Liver (tissue), 9 donors: Measurements from ENCODE around the gene ZNF879. TPM values are rescaled to one million over a fixed set of nuclear protein-coding genes. Genes with fewer than 3 reads are reported as not detected.

Source experiments
- DNase-seq: peaks from one replicate; pipeline ENCODE4 v3.0.0-alpha.2; 2017; ENCODE audit warnings: low spot score
- H3K27ac ChIP-seq, 2 donors: one replicate each; pipeline ENCODE4 v1.7.0; 2013; ENCODE audit warnings: inconsistent platforms in 2 of 2, low read length in 2 of 2, control low read depth in 1 of 2, low read depth in 1 of 2, mild to moderate bottlenecking in 1 of 2
- H3K27me3 ChIP-seq, 4 donors: one replicate each; pipeline versions ENCODE4 v1.6.1 to v1.7.0; 2013; ENCODE audit warnings: low read length in 3 of 4, inconsistent platforms in 1 of 4, mild to moderate bottlenecking in 1 of 4, moderate library complexity in 1 of 4; ENCODE audit not compliant: control insufficient read depth in 4 of 4, insufficient read depth in 4 of 4
- H3K36me3 ChIP-seq, 4 donors: one replicate each; pipeline versions ENCODE4 v1.6.1 to v1.7.0; 2013; ENCODE audit warnings: low read length in 3 of 4, mild to moderate bottlenecking in 3 of 4, low read depth in 1 of 4, moderate library complexity in 1 of 4; ENCODE audit not compliant: control insufficient read depth in 4 of 4, insufficient read depth in 3 of 4
- H3K4me1 ChIP-seq, 4 donors: one replicate each; pipeline versions ENCODE4 v1.6.1 to v1.7.0; 2013; ENCODE audit warnings: low read length in 3 of 4, mild to moderate bottlenecking in 3 of 4, moderate library complexity in 1 of 4; ENCODE audit not compliant: control insufficient read depth in 4 of 4, insufficient read depth in 4 of 4
- H3K4me3 ChIP-seq, 3 donors: one replicate each; pipeline versions ENCODE4 v1.6.1 to v1.7.0; 2013; ENCODE audit warnings: low read length in 3 of 3, control low read depth in 1 of 3, low read depth in 1 of 3, mild to moderate bottlenecking in 1 of 3
- H3K9ac ChIP-seq, 2 donors: one replicate each; pipeline ENCODE4 v1.7.0; 2013; ENCODE audit warnings: low read length in 2 of 2, mild to moderate bottlenecking in 2 of 2, moderate library complexity in 2 of 2, control low read depth in 1 of 2, low read depth in 1 of 2
- H3K9me3 ChIP-seq, 4 donors: one replicate each; pipeline versions ENCODE4 v1.6.1 to v1.7.0; 2013; ENCODE audit warnings: low read length in 3 of 4; ENCODE audit not compliant: control insufficient read depth in 4 of 4
- EGR1 ChIP-seq, 2 donors: IDR thresholded peaks; 2 replicates each; pipeline ENCODE4 v1.6.1; 2016 to 2018; ENCODE audit warnings: antibody characterized with exemption in 2 of 2, low read depth in 2 of 2
- FOXA1 ChIP-seq: IDR thresholded peaks from 2 replicates; pipeline ENCODE4 v1.6.1; 2016; ENCODE audit warnings: antibody characterized with exemption
- FOXA2 ChIP-seq: IDR thresholded peaks from 2 replicates; pipeline ENCODE4 v1.6.1; 2016; ENCODE audit warnings: antibody characterized with exemption
- GABPA ChIP-seq, 2 donors: IDR thresholded peaks in 1 of 2; conservative IDR thresholded peaks in 1 of 2; 2 replicates each; pipeline ENCODE4 v1.6.1; 2016; ENCODE audit warnings: antibody characterized with exemption in 2 of 2, mild to moderate bottlenecking in 1 of 2, moderate library complexity in 1 of 2
- HNF4A ChIP-seq, 2 donors: conservative IDR thresholded peaks; 2 replicates each; pipeline ENCODE4 v1.6.1; 2016; ENCODE audit warnings: antibody characterized with exemption in 2 of 2, mild to moderate bottlenecking in 2 of 2
- HNF4G ChIP-seq: IDR thresholded peaks from 2 replicates; pipeline ENCODE4 v1.6.1; 2016; ENCODE audit warnings: antibody characterized with exemption
- JUND ChIP-seq, 2 donors: IDR thresholded peaks; 2 replicates each; pipeline ENCODE4 v1.6.1; 2016; ENCODE audit warnings: antibody characterized with exemption in 2 of 2
- NR2F2 ChIP-seq: IDR thresholded peaks from 2 replicates; pipeline ENCODE4 v1.6.1; 2016; ENCODE audit warnings: antibody characterized with exemption
- RAD21 ChIP-seq, 2 donors: IDR thresholded peaks; 2 replicates each; pipeline ENCODE4 v1.6.1; 2016; ENCODE audit warnings: antibody characterized with exemption in 2 of 2, mild to moderate bottlenecking in 2 of 2
- RXRA ChIP-seq, 2 donors: IDR thresholded peaks; 2 replicates each; pipeline ENCODE4 v1.6.1; 2017 to 2018; ENCODE audit warnings: antibody characterized with exemption in 2 of 2, mild to moderate bottlenecking in 1 of 2
- SP1 ChIP-seq: IDR thresholded peaks from 2 replicates; pipeline ENCODE4 v1.6.1; 2018; ENCODE audit warnings: antibody characterized with exemption, mild to moderate bottlenecking
- TAF1 ChIP-seq: conservative IDR thresholded peaks from 2 replicates; pipeline ENCODE4 v1.6.1; 2016; ENCODE audit warnings: antibody characterized with exemption, mild to moderate bottlenecking
- YY1 ChIP-seq: IDR thresholded peaks from 2 replicates; pipeline ENCODE4 v1.6.1; 2016; ENCODE audit warnings: antibody characterized with exemption, mild to moderate bottlenecking
- WGBS: extraction: QIAGEN DNeasy Blood & Tissue Kit; methylation state at CpG from one replicate; pipeline ENCODE4 v1.1.7; 2013; 5-methylcytosine and 5-hydroxymethylcytosine counted together
- polyA plus RNA-seq, 2 donors: library from polyadenylated mRNA; stranded (reverse) in 1 of 2; unstranded in 1 of 2; fragments of 200-250 nt in 1 of 2; fragments of >200 nt in 1 of 2; fragmentation: Nextera tagmentation in 1 of 2; extraction: Ambion mirVana in 1 of 2; gene quantifications; one replicate each; pipeline versions ENCODE4 v1.2.1 to v1.2.3, GENCODE V29; 2013 to 2015
- total RNA-seq, 2 donors: library from RNA; depleted of rRNA; stranded (reverse); fragments of >200 nt; gene quantifications; one replicate each; pipeline ENCODE4 v1.2.3, GENCODE V29; 2014
- TF ChIP-seq, protein P1 (sequence below): fragments of 150-350 bp; IDR thresholded peaks from 2 replicates; pipeline ENCODE4 v1.5.1; 2017; ENCODE audit warnings: improper control_type of control experiment, low read depth, low read length; ENCODE audit not compliant: missing input control
- TF ChIP-seq, protein P2 (sequence below): IDR thresholded peaks from 2 replicates; pipeline ENCODE4 v1.6.1; 2016; ENCODE audit warnings: antibody characterized with exemption
- TF ChIP-seq, protein P3 (sequence below): IDR thresholded peaks from 2 replicates; pipeline ENCODE4 v1.6.1; 2016; ENCODE audit warnings: antibody characterized with exemption
- TF ChIP-seq, protein P4 (sequence below): IDR thresholded peaks from 2 replicates; pipeline ENCODE4 v1.6.1; 2016; ENCODE audit warnings: antibody characterized with exemption, mild to moderate bottlenecking
- TF ChIP-seq, protein P5 (sequence below): IDR thresholded peaks from 2 replicates; pipeline ENCODE4 v1.6.1; 2016; ENCODE audit warnings: antibody characterized with exemption
- donor health status: healthy.
- donor health status: healthy.
- donor health status: healthy.
- donor health status: healthy.
- donor health status: healthy.

The ZNF879 gene
- total and polyA plus RNA-seq, 4 donors: 0.48 to 2.4 (median 1.5) TPM

DNA sequence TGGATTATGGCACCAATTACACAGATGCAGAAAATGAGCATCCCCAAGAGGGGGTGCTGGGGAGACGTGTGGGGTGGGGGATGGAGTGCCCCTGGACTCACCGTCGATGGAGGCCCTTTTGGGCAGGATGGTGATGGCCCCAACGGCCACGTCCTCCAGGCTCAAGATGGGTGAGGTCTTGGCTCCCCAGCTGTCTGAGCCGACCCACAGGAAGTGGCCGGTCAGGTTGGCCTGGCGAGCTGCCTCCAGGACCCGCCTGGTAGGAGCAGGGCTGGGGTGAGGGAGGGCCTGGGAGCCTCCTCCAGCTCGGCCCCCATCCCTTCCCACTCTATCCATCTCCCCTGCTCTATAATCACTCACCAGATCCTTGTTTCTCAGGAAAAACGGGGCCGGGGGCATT, 33.1 kb upstream of the ZNF879 start:
- Histone ChIP-seq H3K4me3 (no peak overlapping the region), H3K27me3 (peaks cover 0 to 9% (median 2%) of the 10 kb centered on the region in 4 donors), H3K27ac (no peak overlapping the region), H3K9me3 (peaks cover 15 to 52% (median 32%) of the 10 kb centered on the region in 4 donors), H3K4me1 (peaks cover 0 to 5% (median 0%) of the 10 kb centered on the region in 4 donors), H3K36me3 (no peaks in the 10 kb centered on the region), H3K9ac (no peak overlapping the region)
- no peak for TF ChIP-seq FOXA1
- no peak for TF ChIP-seq EGR1 (IDR thresholded peaks at IDR 0.05; ENCODE audit: low read depth in 2 of 2)
- TF ChIP-seq YY1: no peak
- TF ChIP-seq, protein P1, sequence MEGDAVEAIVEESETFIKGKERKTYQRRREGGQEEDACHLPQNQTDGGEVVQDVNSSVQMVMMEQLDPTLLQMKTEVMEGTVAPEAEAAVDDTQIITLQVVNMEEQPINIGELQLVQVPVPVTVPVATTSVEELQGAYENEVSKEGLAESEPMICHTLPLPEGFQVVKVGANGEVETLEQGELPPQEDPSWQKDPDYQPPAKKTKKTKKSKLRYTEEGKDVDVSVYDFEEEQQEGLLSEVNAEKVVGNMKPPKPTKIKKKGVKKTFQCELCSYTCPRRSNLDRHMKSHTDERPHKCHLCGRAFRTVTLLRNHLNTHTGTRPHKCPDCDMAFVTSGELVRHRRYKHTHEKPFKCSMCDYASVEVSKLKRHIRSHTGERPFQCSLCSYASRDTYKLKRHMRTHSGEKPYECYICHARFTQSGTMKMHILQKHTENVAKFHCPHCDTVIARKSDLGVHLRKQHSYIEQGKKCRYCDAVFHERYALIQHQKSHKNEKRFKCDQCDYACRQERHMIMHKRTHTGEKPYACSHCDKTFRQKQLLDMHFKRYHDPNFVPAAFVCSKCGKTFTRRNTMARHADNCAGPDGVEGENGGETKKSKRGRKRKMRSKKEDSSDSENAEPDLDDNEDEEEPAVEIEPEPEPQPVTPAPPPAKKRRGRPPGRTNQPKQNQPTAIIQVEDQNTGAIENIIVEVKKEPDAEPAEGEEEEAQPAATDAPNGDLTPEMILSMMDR: no peak
- no peak for TF ChIP-seq HNF4A (conservative IDR thresholded peaks at IDR 0.05)
- no peak for TF ChIP-seq RXRA (IDR thresholded peaks at IDR 0.05)
- TF ChIP-seq, protein P2, sequence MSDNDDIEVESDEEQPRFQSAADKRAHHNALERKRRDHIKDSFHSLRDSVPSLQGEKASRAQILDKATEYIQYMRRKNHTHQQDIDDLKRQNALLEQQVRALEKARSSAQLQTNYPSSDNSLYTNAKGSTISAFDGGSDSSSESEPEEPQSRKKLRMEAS: no peak
- WGBS: 85% methylated on average over 12 of the region's 12 CpGs
- DNase-seq: no peak

DNA sequence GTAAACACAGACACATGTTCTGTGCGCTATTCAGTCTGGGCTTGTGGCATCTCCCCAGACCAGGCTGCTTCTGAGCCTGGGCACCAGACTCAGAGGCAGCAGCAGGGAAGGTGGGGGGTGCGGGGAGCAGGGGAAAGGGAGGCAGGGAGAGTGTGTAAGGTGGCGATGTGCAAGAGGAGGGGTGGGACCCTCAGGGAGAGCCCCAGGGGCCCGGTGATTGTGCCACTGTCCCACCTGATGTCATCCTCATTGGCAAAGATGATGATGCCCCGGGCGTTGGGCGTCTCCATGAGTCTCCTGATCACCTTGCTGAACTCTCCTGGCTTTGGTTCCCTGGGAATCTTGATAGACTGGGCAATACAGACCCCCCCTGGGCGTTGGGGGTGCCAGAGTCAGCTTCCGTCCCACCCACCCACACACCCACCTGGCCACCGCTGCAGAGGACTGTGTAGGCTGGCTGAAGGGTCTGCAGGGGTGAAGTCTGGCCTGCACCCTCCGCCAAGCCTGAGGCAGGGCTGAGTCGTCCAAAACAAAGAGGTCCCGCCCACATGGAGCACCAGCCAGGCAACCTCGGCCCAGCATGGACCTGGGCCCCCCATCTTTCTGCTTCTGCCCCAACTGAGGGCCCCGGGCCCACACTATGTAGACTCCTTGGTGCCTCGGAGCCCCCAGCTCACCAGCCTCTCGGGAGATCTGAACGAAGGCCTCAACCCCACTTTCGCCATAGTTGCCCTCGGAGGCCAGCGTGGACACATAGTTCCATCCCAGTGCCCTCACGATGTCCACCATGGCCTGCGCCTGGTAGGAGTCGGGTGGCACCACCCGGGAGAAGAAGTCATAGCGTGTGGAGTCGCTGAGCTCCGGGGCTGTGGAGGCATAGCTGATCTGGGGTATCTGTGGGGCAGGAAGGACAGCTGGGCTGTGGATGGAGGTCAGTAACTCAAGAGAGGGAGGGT, 32.1 kb upstream of the ZNF879 start:
- no peak for DNase-seq
- Histone ChIP-seq H3K9ac (no peak overlapping the region), H3K4me1 (peaks cover 0 to 5% (median 0%) of the 10 kb centered on the region in 4 donors), H3K4me3 (no peak overlapping the region), H3K27ac (no peak overlapping the region), H3K9me3 (peaks cover 12 to 47% (median 25%) of the 10 kb centered on the region in 4 donors), H3K27me3 (peaks cover 0 to 9% (median 3%) of the 10 kb centered on the region in 4 donors), H3K36me3 (no peaks in the 10 kb centered on the region)
- 90% methylated on average over 28 of the region's 28 CpGs for WGBS
- TF ChIP-seq TAF1: no peak
- TF ChIP-seq, protein P3, sequence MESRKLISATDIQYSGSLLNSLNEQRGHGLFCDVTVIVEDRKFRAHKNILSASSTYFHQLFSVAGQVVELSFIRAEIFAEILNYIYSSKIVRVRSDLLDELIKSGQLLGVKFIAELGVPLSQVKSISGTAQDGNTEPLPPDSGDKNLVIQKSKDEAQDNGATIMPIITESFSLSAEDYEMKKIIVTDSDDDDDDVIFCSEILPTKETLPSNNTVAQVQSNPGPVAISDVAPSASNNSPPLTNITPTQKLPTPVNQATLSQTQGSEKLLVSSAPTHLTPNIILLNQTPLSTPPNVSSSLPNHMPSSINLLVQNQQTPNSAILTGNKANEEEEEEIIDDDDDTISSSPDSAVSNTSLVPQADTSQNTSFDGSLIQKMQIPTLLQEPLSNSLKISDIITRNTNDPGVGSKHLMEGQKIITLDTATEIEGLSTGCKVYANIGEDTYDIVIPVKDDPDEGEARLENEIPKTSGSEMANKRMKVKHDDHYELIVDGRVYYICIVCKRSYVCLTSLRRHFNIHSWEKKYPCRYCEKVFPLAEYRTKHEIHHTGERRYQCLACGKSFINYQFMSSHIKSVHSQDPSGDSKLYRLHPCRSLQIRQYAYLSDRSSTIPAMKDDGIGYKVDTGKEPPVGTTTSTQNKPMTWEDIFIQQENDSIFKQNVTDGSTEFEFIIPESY: no peak
- no peak for TF ChIP-seq HNF4G
- no peak for TF ChIP-seq HNF4A (conservative IDR thresholded peaks at IDR 0.05)
- TF ChIP-seq, protein P4, sequence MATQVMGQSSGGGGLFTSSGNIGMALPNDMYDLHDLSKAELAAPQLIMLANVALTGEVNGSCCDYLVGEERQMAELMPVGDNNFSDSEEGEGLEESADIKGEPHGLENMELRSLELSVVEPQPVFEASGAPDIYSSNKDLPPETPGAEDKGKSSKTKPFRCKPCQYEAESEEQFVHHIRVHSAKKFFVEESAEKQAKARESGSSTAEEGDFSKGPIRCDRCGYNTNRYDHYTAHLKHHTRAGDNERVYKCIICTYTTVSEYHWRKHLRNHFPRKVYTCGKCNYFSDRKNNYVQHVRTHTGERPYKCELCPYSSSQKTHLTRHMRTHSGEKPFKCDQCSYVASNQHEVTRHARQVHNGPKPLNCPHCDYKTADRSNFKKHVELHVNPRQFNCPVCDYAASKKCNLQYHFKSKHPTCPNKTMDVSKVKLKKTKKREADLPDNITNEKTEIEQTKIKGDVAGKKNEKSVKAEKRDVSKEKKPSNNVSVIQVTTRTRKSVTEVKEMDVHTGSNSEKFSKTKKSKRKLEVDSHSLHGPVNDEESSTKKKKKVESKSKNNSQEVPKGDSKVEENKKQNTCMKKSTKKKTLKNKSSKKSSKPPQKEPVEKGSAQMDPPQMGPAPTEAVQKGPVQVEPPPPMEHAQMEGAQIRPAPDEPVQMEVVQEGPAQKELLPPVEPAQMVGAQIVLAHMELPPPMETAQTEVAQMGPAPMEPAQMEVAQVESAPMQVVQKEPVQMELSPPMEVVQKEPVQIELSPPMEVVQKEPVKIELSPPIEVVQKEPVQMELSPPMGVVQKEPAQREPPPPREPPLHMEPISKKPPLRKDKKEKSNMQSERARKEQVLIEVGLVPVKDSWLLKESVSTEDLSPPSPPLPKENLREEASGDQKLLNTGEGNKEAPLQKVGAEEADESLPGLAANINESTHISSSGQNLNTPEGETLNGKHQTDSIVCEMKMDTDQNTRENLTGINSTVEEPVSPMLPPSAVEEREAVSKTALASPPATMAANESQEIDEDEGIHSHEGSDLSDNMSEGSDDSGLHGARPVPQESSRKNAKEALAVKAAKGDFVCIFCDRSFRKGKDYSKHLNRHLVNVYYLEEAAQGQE: no peak
- no peak for TF ChIP-seq EGR1 (IDR thresholded peaks at IDR 0.05; ENCODE audit: low read depth in 2 of 2)
- no peak for TF ChIP-seq SP1
- no peak for TF ChIP-seq FOXA1
- TF ChIP-seq RXRA (IDR thresholded peaks at IDR 0.05): no peak
- TF ChIP-seq GABPA (IDR thresholded peaks at IDR 0.05 in 1 of 2, conservative IDR thresholded peaks at IDR 0.05 in 1 of 2): no peak
- TF ChIP-seq, protein P2: no peak
- no peak for TF ChIP-seq NR2F2
- TF ChIP-seq, protein P1: no peak
- TF ChIP-seq, protein P5, sequence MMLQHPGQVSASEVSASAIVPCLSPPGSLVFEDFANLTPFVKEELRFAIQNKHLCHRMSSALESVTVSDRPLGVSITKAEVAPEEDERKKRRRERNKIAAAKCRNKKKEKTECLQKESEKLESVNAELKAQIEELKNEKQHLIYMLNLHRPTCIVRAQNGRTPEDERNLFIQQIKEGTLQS: no peak
- TF ChIP-seq JUND (IDR thresholded peaks at IDR 0.05): no peak
- no peak for TF ChIP-seq FOXA2
- no peak for TF ChIP-seq YY1
- no peak for TF ChIP-seq RAD21 (IDR thresholded peaks at IDR 0.05)
